Esophagus (tissue), 2 donors: ENCODE data around the gene TMEM129. TPM values are rescaled to one million over a fixed set of nuclear protein-coding genes. Genes with fewer than 3 reads are reported as not detected.
"Not testable (repeated sequence)": the region's sequence is repeated elsewhere in the genome, so short reads cannot be mapped to it uniquely, and the experiment has no call there.

Experiments
- H3K27ac ChIP-seq, 2 donors: one replicate each; pipeline ENCODE4 v1.5.1; 2013; ENCODE audit warnings: low read depth in 2 of 2, mild to moderate bottlenecking in 2 of 2, inconsistent platforms in 1 of 2, low read length in 1 of 2, moderate library complexity in 1 of 2
- H3K27me3 ChIP-seq, 2 donors: one replicate each; pipeline ENCODE4 v1.6.1; 2013; ENCODE audit warnings: low read length in 2 of 2, control low read depth in 1 of 2, mild to moderate bottlenecking in 1 of 2; ENCODE audit not compliant: insufficient read depth in 2 of 2, control insufficient read depth in 1 of 2
- H3K36me3 ChIP-seq, 2 donors: one replicate each; pipeline ENCODE4 v1.6.1; 2013; ENCODE audit warnings: low read length in 1 of 2; ENCODE audit not compliant: control insufficient read depth in 2 of 2, insufficient read depth in 2 of 2
- H3K4me1 ChIP-seq, 2 donors: one replicate each; pipeline ENCODE4 v1.6.1; 2013; ENCODE audit warnings: low read length in 1 of 2; ENCODE audit not compliant: control insufficient read depth in 2 of 2, insufficient read depth in 2 of 2
- H3K4me3 ChIP-seq, 2 donors: one replicate each; pipeline ENCODE4 v1.5.1; 2013; ENCODE audit warnings: low read length in 2 of 2, mild to moderate bottlenecking in 2 of 2, low read depth in 1 of 2, moderate library complexity in 1 of 2
- H3K9me3 ChIP-seq, 2 donors: one replicate each; pipeline ENCODE4 v1.6.1; 2013; ENCODE audit warnings: mild to moderate bottlenecking in 2 of 2, low read depth in 1 of 2, low read length in 1 of 2, moderate library complexity in 1 of 2; ENCODE audit not compliant: control insufficient read depth in 2 of 2, insufficient read depth in 1 of 2
- WGBS, 2 donors: extraction: QIAGEN DNeasy Blood & Tissue Kit; methylation state at CpG; one replicate each; pipeline ENCODE4 v1.1.7; 2013; 5-methylcytosine and 5-hydroxymethylcytosine counted together
- polyA plus RNA-seq, 2 donors: library from polyadenylated mRNA; stranded (reverse); fragments of 200-250 nt; gene quantifications; one replicate each; pipeline ENCODE4 v1.2.3, GENCODE V29; 2013
- donor health status: healthy with polysubstance abuse.
- donor health status: Bipolar disorder and iron deficiency.

TMEM129 gene
- polyA plus RNA-seq, 2 donors: 21.8 to 25.6 TPM

GRCh38 chr4:1711055-1711570 is 10.0 kb downstream of the TMEM129 start:
- Histone ChIP-seq H3K27ac (peak overlapping the region; percentile 99 to 100), H3K4me1 (peaks cover 3 to 11% of the 10 kb centered on the region in 2 donors)
- whole genome bisulfite sequencing, 2 donors: 7 to 11% methylated on average over 22 of the region's 22 CpGs

DNA sequence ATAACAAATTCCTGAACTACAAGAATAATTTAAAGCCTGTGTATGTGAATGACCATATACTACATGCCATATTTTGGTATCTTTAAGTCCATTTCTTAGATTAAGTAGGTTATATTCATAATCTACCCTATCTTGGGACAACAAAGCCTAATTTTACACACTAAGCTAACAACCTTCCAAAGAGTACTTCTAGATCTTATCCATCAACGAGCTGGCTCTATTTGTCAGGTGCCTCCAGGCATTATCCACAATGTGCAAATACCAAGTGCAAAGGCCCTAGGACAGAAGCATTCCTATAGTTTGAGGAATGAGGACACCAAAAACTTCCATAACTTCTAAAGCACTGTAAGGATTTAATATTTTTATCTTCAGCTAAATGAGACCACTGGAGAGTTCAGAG is 12.5 kb downstream of the TMEM129 start:
- Histone ChIP-seq H3K9me3 (no peaks in the 10 kb centered on the region), H3K27ac (no peak overlapping the region), H3K4me1 (peaks cover 3 to 5% of the 10 kb centered on the region in 2 donors), H3K4me3 (no peak overlapping the region), H3K36me3 (peaks cover 7 to 11% of the 10 kb centered on the region in 2 donors), H3K27me3 (no peaks in the 10 kb centered on the region)
- WGBS, 2 donors: 18 to 19% methylated on average over 1 of the region's 1 CpG

More at GRCh38 chr4:1711055-1711570, 10.0 kb downstream of the TMEM129 start:
- H3K27me3 ChIP-seq: no peaks in the 10 kb centered on the region
- H3K36me3 ChIP-seq: peaks cover under 1 to 10% of the 10 kb centered on the region in 2 donors
- H3K4me3 ChIP-seq: peak overlapping the region; percentile 73 to 87
- no peaks in the 10 kb centered on the region for H3K9me3 ChIP-seq

DNA sequence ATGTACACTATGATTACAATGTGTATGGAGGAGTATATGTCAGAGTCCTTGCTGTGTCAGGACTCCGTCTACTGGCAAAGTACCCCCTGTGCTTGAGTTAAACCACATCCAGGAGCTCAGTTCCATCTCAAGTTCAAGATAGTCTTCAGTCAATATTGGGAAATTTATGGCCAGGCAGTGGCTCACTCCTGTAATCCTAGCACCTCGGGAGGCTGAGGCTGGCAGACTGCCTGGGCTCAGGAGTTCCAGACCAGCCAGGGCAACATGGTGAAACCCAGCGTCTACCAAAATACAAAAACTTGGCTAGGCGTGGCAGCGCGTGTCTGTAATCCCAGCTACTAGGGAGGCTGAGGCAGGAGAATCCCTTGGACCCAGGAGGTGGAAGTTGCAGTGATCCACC is 14.8 kb downstream of the TMEM129 start:
- H3K36me3 ChIP-seq: peaks cover 7 to 11% of the 10 kb centered on the region in 2 donors
- 81 to 88% methylated on average over 6 of the region's 6 CpGs for WGBS, 2 donors

DNA sequence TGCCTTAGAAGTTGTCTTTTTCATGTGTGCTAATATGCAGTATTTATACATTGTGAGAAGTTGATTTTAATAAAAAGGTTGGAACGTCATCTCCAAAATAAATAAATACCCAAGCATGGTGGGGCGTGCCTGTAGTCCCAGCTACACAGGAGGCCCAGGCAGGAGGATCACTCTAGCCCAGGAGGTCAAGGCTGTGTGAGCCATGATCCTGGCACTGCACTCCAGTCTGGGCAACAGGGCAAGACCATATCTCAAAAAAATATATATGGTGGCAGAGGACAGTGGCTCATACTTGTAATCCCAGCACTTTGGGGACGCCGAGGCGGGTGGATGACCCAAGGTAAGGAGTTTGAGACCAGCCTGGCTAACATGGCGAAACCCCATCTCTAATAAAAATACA is 15.4 kb downstream of the TMEM129 start:
- peaks cover under 1 to 3% of the 10 kb centered on the region in 2 donors for H3K4me1 ChIP-seq
- H3K27ac ChIP-seq: no peak overlapping the region
- peaks cover 7 to 11% of the 10 kb centered on the region in 2 donors for H3K36me3 ChIP-seq
- WGBS, 2 donors: 95 to 98% methylated on average over 6 of the region's 6 CpGs
- no peak overlapping the region for H3K4me3 ChIP-seq
- no peaks in the 10 kb centered on the region for H3K9me3 ChIP-seq
- H3K27me3 ChIP-seq: no peaks in the 10 kb centered on the region

More for the DNA sequence above, 14.8 kb downstream of the TMEM129 start:
- H3K27ac ChIP-seq: no peak overlapping the region
- no peaks in the 10 kb centered on the region for H3K27me3 ChIP-seq
- peaks cover 1 to 3% of the 10 kb centered on the region in 2 donors for H3K4me1 ChIP-seq
- no peak overlapping the region for H3K4me3 ChIP-seq
- H3K9me3 ChIP-seq: no peaks in the 10 kb centered on the region

DNA sequence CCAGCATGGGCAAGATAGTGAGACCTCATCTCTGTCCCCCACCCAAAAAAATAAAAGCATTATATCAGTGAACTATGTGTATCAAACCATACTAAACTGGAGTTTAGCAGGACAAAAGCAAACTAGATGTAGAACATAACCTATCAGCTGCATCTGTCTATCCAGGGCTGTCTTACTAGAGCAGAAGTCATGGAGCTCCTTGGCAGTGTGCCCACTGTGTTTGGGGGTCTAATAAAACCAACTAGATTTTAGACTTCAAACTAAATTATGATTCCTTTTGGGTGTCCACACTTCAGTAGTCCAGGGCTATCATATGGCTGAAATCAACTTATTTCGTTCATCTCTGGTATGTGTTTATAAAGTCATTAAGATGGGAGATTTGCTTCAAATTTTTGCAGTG is 17.3 kb downstream of the TMEM129 start:
- no peaks in the 10 kb centered on the region for H3K4me1 ChIP-seq
- H3K36me3 ChIP-seq: peaks cover 10 to 11% of the 10 kb centered on the region in 2 donors
- H3K9me3 ChIP-seq: no peaks in the 10 kb centered on the region
- H3K4me3 ChIP-seq: no peak overlapping the region
- no peaks in the 10 kb centered on the region for H3K27me3 ChIP-seq
- H3K27ac ChIP-seq: no peak overlapping the region
- WGBS, 2 donors: 85 to 93% methylated on average over 1 of the region's 1 CpG

DNA sequence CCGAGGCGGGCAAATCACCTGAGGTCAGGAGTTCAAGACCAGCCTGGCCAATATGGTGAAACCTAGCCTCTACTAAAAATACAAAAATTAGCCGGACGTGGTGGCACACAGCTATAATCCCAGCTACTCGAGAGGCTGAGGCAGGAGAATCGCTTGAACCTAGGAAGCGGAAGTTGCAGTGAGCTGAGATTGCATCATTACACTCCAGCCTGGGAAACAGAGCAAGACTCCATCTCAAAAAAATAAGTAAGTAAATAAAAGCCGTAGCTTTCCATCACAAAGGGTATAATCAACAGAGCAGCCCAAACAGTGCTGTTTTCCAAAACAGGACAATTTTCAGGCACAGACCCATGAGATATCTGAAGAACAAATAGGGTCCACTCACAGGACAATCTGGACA is 19.5 kb downstream of the TMEM129 start:
- H3K27me3 ChIP-seq, H3K9me3 ChIP-seq, H3K27ac ChIP-seq, H3K4me3 ChIP-seq, H3K4me1 ChIP-seq: not testable (repeated sequence)
- 87 to 94% methylated on average over 8 of the region's 8 CpGs for WGBS, 2 donors
- H3K36me3 ChIP-seq: peaks cover 11 to 21% of the 10 kb centered on the region in 2 donors

DNA sequence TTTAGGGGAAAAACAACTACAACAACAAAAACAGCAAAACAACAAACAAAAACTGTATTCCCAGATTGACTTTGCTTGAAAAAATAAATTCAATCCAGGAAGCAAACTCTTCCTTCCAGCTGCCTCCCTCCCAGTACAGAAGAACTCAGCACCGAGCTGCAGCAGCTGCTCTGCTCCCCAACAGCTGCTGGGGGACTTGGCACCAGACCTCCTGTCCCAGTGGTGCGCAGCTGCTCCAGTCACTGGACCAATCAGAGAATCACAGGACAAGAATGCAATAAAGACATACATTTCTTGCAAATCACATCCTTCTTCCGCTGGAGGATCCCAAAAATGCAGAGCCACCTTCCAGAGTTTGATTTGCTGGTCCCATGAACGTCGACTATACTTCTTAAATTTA is 25.2 kb downstream of the TMEM129 start:
- H3K36me3 ChIP-seq: peaks cover 15 to 37% of the 10 kb centered on the region in 2 donors
- no peaks in the 10 kb centered on the region for H3K9me3 ChIP-seq
- no peak overlapping the region for H3K4me3 ChIP-seq
- no peaks in the 10 kb centered on the region for H3K27me3 ChIP-seq
- no peaks in the 10 kb centered on the region for H3K4me1 ChIP-seq
- WGBS, 2 donors: 75 to 77% methylated on average over 5 of the region's 5 CpGs
- H3K27ac ChIP-seq: no peak overlapping the region

GRCh38 chr4:1693131-1693896 is 27.8 kb downstream of the TMEM129 start:
- Histone ChIP-seq H3K27ac (no peak overlapping the region), H3K4me3 (no peak overlapping the region), H3K9me3 (no peaks in the 10 kb centered on the region), H3K36me3 (peaks cover 15 to 30% of the 10 kb centered on the region in 2 donors), H3K27me3 (no peaks in the 10 kb centered on the region), H3K4me1 (no peaks in the 10 kb centered on the region)
- WGBS, 2 donors: 37 to 38% methylated on average over 7 of the region's 7 CpGs

- H3K4me3 ChIP-seq: no peak overlapping the region
- no peaks in the 10 kb centered on the region for H3K27me3 ChIP-seq
- H3K27ac ChIP-seq: no peak overlapping the region
- H3K9me3 ChIP-seq: no peaks in the 10 kb centered on the region
- 87 to 89% methylated on average over 9 of the region's 9 CpGs for WGBS, 2 donors
- H3K36me3 ChIP-seq: peaks cover 15 to 22% of the 10 kb centered on the region in 2 donors
- H3K4me1 ChIP-seq: no peaks in the 10 kb centered on the region
Observed at GRCh38 chr4:1691737-1692373, 29.3 kb downstream of the TMEM129 start.
